ENCODE results near the gene ZNF618.

ZNF618 gene

DNA sequence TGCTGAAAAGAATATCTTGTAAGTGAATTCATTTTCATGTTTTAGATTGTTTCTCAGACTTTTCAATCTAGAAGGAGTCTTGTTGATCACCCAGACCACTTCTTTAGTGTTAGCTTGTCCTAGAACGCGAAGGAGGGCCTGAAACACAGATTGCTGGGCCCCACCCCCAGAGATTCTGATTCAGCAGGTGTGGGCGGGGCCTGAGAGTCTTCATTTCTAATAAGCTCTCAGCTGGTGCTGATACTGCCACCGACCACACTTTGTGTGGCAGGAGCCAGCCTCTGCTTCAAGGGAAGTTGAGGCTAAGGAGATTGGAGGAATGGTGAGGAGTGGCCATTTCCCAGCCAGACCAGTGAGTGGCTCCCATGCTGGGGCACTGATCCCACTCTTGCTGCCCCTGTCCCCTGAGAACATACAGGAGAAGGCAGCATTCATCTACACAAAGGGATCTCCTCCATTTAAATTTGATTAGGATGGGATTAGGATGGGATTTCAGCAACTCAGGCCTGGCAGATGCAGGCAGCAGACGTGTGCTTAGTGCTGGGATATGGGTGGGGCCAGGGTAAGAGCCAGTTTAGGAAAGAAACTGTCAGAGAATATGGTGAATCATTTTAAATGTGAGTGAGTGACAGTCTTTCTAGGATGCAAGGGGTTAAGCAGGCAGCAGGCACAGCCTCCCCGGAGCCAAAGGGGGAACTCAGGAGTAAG is 35.9 kb downstream of the ZNF618 start:
- no peaks in the 10 kb centered on the region for H3K4me1 ChIP-seq (ENCODE audit: insufficient read depth, poor library complexity, severe bottlenecking)
- DNase-seq (ENCODE audit: low spot score), result no peak
- no peaks in the 10 kb centered on the region for H3K9me3 ChIP-seq (ENCODE audit: severe bottlenecking)
- no peak overlapping the region for H3K4me3 ChIP-seq (ENCODE audit: severe bottlenecking)
- no peak overlapping the region for H3K27ac ChIP-seq (ENCODE audit: poor library complexity, severe bottlenecking)
- no peak for ATAC-seq (ENCODE audit: low read depth)
- no peaks in the 10 kb centered on the region for H3K36me3 ChIP-seq (ENCODE audit: low read depth)
- no peak for TF ChIP-seq CTCF (IDR thresholded peaks at IDR 0.05; ENCODE audit: poor library complexity, severe bottlenecking)
- H3K27me3 ChIP-seq (ENCODE audit: insufficient read depth, poor library complexity, severe bottlenecking), result no peaks in the 10 kb centered on the region

GRCh38 chr9:113912816-113913215 is 36.7 kb downstream of the ZNF618 start:
- DNase-seq (ENCODE audit: low spot score) (no peak), ATAC-seq (ENCODE audit: low read depth) (no peak)
- no peaks in the 10 kb centered on the region for H3K27me3 ChIP-seq (ENCODE audit: insufficient read depth, poor library complexity, severe bottlenecking)
- no peaks in the 10 kb centered on the region for H3K4me1 ChIP-seq (ENCODE audit: insufficient read depth, poor library complexity, severe bottlenecking)
- no peaks in the 10 kb centered on the region for H3K36me3 ChIP-seq (ENCODE audit: low read depth)
- no peak overlapping the region for H3K27ac ChIP-seq (ENCODE audit: poor library complexity, severe bottlenecking)
- no peak overlapping the region for H3K4me3 ChIP-seq (ENCODE audit: severe bottlenecking)
- no peak for TF ChIP-seq CTCF (IDR thresholded peaks at IDR 0.05; ENCODE audit: poor library complexity, severe bottlenecking)
- no peaks in the 10 kb centered on the region for H3K9me3 ChIP-seq (ENCODE audit: severe bottlenecking)

DNA sequence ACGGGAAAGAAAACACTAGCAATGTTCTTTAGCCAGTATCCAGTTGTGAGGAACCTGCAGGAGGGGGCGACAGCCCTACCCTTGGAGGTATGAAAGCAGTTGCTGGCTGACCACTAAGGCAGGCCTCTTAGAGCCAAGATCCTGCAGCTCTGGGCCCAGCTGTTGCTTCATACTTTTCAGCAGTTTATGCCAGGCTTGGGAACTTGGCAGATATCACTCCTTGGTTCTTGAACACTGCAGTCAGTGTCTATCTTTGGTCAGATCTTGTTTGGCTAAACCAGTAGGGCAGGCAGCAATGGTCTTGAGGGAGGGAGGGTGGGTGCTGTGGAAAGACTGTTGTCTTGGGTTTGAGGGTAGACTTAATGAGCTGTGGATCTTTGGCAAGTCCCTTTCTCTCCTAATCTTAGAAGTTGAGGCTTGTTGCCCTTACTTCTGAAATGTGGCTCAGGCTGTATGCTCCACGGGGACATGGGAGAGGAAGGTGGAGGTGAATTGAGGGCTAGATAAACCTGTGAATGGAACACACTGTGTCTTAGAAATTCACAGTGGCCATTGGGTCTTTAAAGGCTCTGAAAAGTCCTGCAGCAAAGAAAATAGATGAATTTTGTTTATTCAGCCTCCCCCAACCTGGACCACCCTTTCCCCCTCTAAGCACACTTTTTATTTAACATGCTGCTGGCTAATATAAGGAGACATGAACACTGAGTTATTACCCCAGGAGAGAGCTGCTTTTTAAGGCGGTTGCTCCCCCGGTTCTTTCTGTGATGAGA is 37.5 kb downstream of the ZNF618 start:
- Histone ChIP-seq H3K27me3 (ENCODE audit: insufficient read depth, poor library complexity, severe bottlenecking) (no peaks in the 10 kb centered on the region), H3K9me3 (ENCODE audit: severe bottlenecking) (no peaks in the 10 kb centered on the region), H3K36me3 (ENCODE audit: low read depth) (no peaks in the 10 kb centered on the region), H3K27ac (ENCODE audit: poor library complexity, severe bottlenecking) (no peak overlapping the region), H3K4me3 (ENCODE audit: severe bottlenecking) (no peak overlapping the region), H3K4me1 (ENCODE audit: insufficient read depth, poor library complexity, severe bottlenecking) (no peaks in the 10 kb centered on the region)
- TF ChIP-seq CTCF (IDR thresholded peaks at IDR 0.05; ENCODE audit: poor library complexity, severe bottlenecking), result no peak
- no peak for DNase-seq (ENCODE audit: low spot score)
- no peak for ATAC-seq (ENCODE audit: low read depth)

DNA sequence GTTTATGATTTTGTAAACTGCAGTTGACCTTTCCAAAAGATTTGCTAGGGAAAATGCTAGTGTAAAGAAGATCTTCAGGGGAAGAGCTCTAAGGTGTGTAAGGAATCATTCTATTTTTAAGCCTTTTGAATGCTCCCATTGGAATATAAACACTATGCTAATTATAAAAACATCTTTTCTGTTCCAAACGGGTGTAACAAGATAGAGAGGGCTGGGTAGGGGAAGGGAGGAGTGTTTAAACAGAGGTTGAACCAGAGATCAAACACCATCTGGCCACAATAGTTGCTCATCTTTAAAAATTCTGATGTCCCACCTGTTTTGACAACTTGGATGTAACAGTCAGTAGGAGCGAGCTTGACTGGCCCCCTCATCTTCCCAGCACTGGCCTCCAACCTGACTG is 38.4 kb downstream of the ZNF618 start:
- ATAC-seq (ENCODE audit: low read depth), result no peak
- no peaks in the 10 kb centered on the region for H3K27me3 ChIP-seq (ENCODE audit: insufficient read depth, poor library complexity, severe bottlenecking)
- DNase-seq (ENCODE audit: low spot score), result no peak
- no peak for TF ChIP-seq CTCF (IDR thresholded peaks at IDR 0.05; ENCODE audit: poor library complexity, severe bottlenecking)
- no peaks in the 10 kb centered on the region for H3K4me1 ChIP-seq (ENCODE audit: insufficient read depth, poor library complexity, severe bottlenecking)
- no peaks in the 10 kb centered on the region for H3K36me3 ChIP-seq (ENCODE audit: low read depth)
- H3K27ac ChIP-seq (ENCODE audit: poor library complexity, severe bottlenecking), result no peak overlapping the region
- no peak overlapping the region for H3K4me3 ChIP-seq (ENCODE audit: severe bottlenecking)
- H3K9me3 ChIP-seq (ENCODE audit: severe bottlenecking), result no peaks in the 10 kb centered on the region
